K562 (cell line): Measurements from ENCODE around the gene PRDX2. TPM values are rescaled to one million over a fixed set of nuclear protein-coding genes. Genes with fewer than 3 reads are reported as not detected.
A peak's percentile ranks its signal among the peaks of the same experiment; 100 is the strongest.

Experiments used
- ATF7 ChIP-seq: fragments of 450-650 bp; IDR thresholded peaks from 2 replicates; pipeline ENCODE4 v1.7.1; 2014; ENCODE audit warnings: mild to moderate bottlenecking, moderate library complexity
- CUX1 ChIP-seq: fragments of 200-800 bp; sonication (Bioruptor generic); IDR thresholded peaks from 2 replicates; pipeline ENCODE4 v1.6.1; 2016; ENCODE audit warnings: missing genetic modification characterization, missing compliant biosample characterization
- E2F3 ChIP-seq: fragments of 250-450 bp; sonication (Bioruptor Pico); IDR thresholded peaks from 2 replicates; pipeline ENCODE4 v1.4.0; 2020; ENCODE audit warnings: mild to moderate bottlenecking
- HEY1 ChIP-seq: fragments of 250-450 bp; sonication (Bioruptor Pico); IDR thresholded peaks from 2 replicates; pipeline ENCODE4 v1.5.0; 2020; ENCODE audit warnings: mild to moderate bottlenecking, moderate library complexity, borderline replicate concordance
- KDM1A ChIP-seq, 2 experiments: fragments of 450-650 bp; IDR thresholded peaks; 2 replicates each; pipeline ENCODE4 v1.6.1; 2016; ENCODE audit warnings: mild to moderate bottlenecking in 2 of 2
- POLR2G ChIP-seq: fragments of 200-400 bp; formaldehyde crosslinking; IDR thresholded peaks from 2 replicates; pipeline ENCODE4 v1.6.1; 2017; ENCODE audit warnings: low read depth, mild to moderate bottlenecking, antibody characterized with exemption, low read length, moderate library complexity
- RAD21 ChIP-seq, 2 experiments: fragments of 250-450 bp in 1 of 2; fragments of 450-650 bp in 1 of 2; sonication (Bioruptor Pico) in 1 of 2; formaldehyde crosslinking in 1 of 2; IDR thresholded peaks in 1 of 2; conservative IDR thresholded peaks in 1 of 2; 2 replicates each; pipeline versions ENCODE4 v1.4.0 to v1.8.0; 2020 to 2022; ENCODE audit warnings: mild to moderate bottlenecking in 2 of 2, moderate library complexity in 1 of 2
- RBFOX2 ChIP-seq: fragments of 200-400 bp; formaldehyde crosslinking; IDR thresholded peaks from 2 replicates; pipeline ENCODE4 v1.6.1; 2017; ENCODE audit warnings: low read depth, mild to moderate bottlenecking, low read length, moderate library complexity
- SMARCB1 ChIP-seq: IDR thresholded peaks from 2 replicates; pipeline ENCODE4 v1.6.1; 2011; ENCODE audit warnings: improper control_type of control experiment, low read depth; ENCODE audit not compliant: insufficient read length
- TEAD1 ChIP-seq, 2 experiments: fragments of 450-650 bp in 1 of 2; sonication (generic) in 1 of 2; formaldehyde crosslinking; IDR thresholded peaks; 2 replicates each; pipeline versions ENCODE4 v1.4.0 to v1.8.0; 2020 to 2022; ENCODE audit warnings: mild to moderate bottlenecking in 2 of 2, missing genetic modification reagents in 1 of 2
- TRIM24 ChIP-seq, 2 experiments: fragments of 450-650 bp; IDR thresholded peaks; 2 replicates each; pipeline ENCODE4 v1.6.1; 2016
- ZNF124 ChIP-seq: sonication (generic); formaldehyde crosslinking; IDR thresholded peaks from 2 replicates; pipeline ENCODE4 v1.8.1; 2022; ENCODE audit warnings: missing genetic modification reagents
- ZNF133 ChIP-seq: fragments of 250-450 bp; sonication (Bioruptor Pico); IDR thresholded peaks from 2 replicates; pipeline ENCODE4 v1.4.0; 2020; ENCODE audit warnings: mild to moderate bottlenecking
- ZNF311 ChIP-seq: fragments of 250-450 bp; sonication (Bioruptor Pico); IDR thresholded peaks from 2 replicates; pipeline ENCODE4 v1.4.0; 2020; ENCODE audit warnings: mild to moderate bottlenecking, moderate library complexity
- polyA plus RNA-seq, 8 experiments: library from polyadenylated mRNA; depleted of rRNA in 4 of 8; stranded (reverse) in 5 of 8; unstranded in 3 of 8; fragments of >200 nt; fragmentation: Nextera tagmentation in 2 of 8; fragmentation: Illumina TruSeq in 1 of 8; extraction: Ambion mirVana in 2 of 8; extraction: Trizol in 1 of 8; gene quantifications; 2 replicates each; pipeline versions ENCODE4 v1.2.1 to v1.2.3, GENCODE V29; 2011 to 2014; ENCODE audit warnings: inconsistent platforms in 1 of 8, missing spikeins in 1 of 8
- total RNA-seq, 7 experiments: library from RNA; depleted of rRNA in 6 of 7; stranded (reverse); fragments of >200 nt in 6 of 7; fragmentation: Illumina TruSeq in 2 of 7; extraction: Trizol in 2 of 7; gene quantifications; 2 replicates each; pipeline versions ENCODE4 v1.2.1 to v1.2.3, GENCODE V29; 2011 to 2021; ENCODE audit warnings: low replicate concordance in 1 of 7

The PRDX2 gene
- total and polyA plus RNA-seq, 9 of the 15 experiments (the other 6 are each of a cell fraction or from before 2014, with no cell fraction given) = 206 to 1,183 (median 415) TPM

- TF ChIP-seq CUX1 (CRISPR knock-in tag) (no peak), SMARCB1 (no peak), E2F3 (CRISPR knock-in tag) (0 out of 2 replicates have a peak, but pooled peaks have one; percentile 33), HEY1 (no peak), ZNF124 (no peak), ZNF133 (CRISPR knock-in tag) (no peak), ZNF311 (CRISPR knock-in tag) (0 out of 2 replicates have a peak, but pooled peaks have one; percentile 14), KDM1A (IDR thresholded peaks at IDR 0.05) (peak in 1 of 2 experiments; percentile 48; a peak in 1 of 4 replicates), POLR2G (0 out of 2 replicates have a peak, but pooled peaks have one; percentile 38), ATF7 (peak; percentile 36; the same call in 1 of the 2 replicates), TEAD1 (CRISPR knock-in tag; IDR thresholded peaks at IDR 0.05) (0 out of 4 replicates have a peak, but pooled peaks of 1 of the 2 experiments have one; percentile 30), RBFOX2 (no peak; the same call in 1 of the 2 replicates), TRIM24 (IDR thresholded peaks at IDR 0.05) (no peak), RAD21 (CRISPR knock-in tag; conservative IDR thresholded peaks at IDR 0.05 in 1 of 2, IDR thresholded peaks at IDR 0.05 in 1 of 2) (peak in 1 of 2 experiments; percentile 10; a peak in 1 of 4 replicates)
Measured at GRCh38 chr19:12779162-12779993, 22.2 kb downstream of the PRDX2 start (continued).
